ENCODE data around the gene PDHB.
"Not testable (repeated sequence)": the region's sequence is repeated elsewhere in the genome, so short reads cannot be mapped to it uniquely, and the experiment has no call there.

Gene PDHB

GRCh38 chr3:58433400-58434167 lies at the start of gene PDHB:
TSS of gene PDHB (minus strand) at chr3:58433832. CDS start at chr3:58433809, 23 bp downstream.
- peak; percentile 87 for DNase-seq

GRCh38 chr3:58482917-58483636 lies 49.4 kb upstream of the PDHB start:
- DNase-seq: no peak

- no peak for DNase-seq
Measured at GRCh38 chr3:58480309-58480708, 46.7 kb upstream of the PDHB start.

- DNase-seq: no peak
Measured at GRCh38 chr3:58478781-58479180, 45.1 kb upstream of the PDHB start.

GRCh38 chr3:58474967-58475578 lies 41.4 kb upstream of the PDHB start:
- DNase-seq: no peak

- no peak for DNase-seq
Measured at GRCh38 chr3:58474348-58474911, 40.8 kb upstream of the PDHB start.

GRCh38 chr3:58473275-58473674 lies 39.6 kb upstream of the PDHB start:
- no peak for DNase-seq

- DNase-seq: peak; percentile 43
Measured at GRCh38 chr3:58471025-58471887, 37.6 kb upstream of the PDHB start.

- no peak for DNase-seq
Measured at GRCh38 chr3:58470363-58471024, 36.9 kb upstream of the PDHB start.

GRCh38 chr3:58469096-58469495 lies 35.5 kb upstream of the PDHB start:
- no peak for DNase-seq

- DNase-seq: no peak
Measured at GRCh38 chr3:58466899-58467563, 33.4 kb upstream of the PDHB start.

- DNase-seq: no peak
Measured at GRCh38 chr3:58464866-58465265, 31.2 kb upstream of the PDHB start.

GRCh38 chr3:58463942-58464271 lies 30.3 kb upstream of the PDHB start:
- no peak for DNase-seq

GRCh38 chr3:58463181-58463941 lies 29.7 kb upstream of the PDHB start:
- DNase-seq: peak; percentile 68

- no peak for DNase-seq
Measured at GRCh38 chr3:58462829-58463180, 29.2 kb upstream of the PDHB start.

GRCh38 chr3:58459160-58459559 lies 25.5 kb upstream of the PDHB start:
- DNase-seq: no peak

GRCh38 chr3:58452176-58452575 lies 18.5 kb upstream of the PDHB start:
- DNase-seq: no peak

- DNase-seq: no peak
Measured at GRCh38 chr3:58441514-58442450, 8.2 kb upstream of the PDHB start.

GRCh38 chr3:58440996-58441355 lies 7.3 kb upstream of the PDHB start:
- not testable (repeated sequence) for DNase-seq

- DNase-seq: not testable (repeated sequence)
Measured at GRCh38 chr3:58437276-58437675, 3.6 kb upstream of the PDHB start.
